Panc1 (cell line): ENCODE results near the gene WDR4. TPM values are rescaled to one million over a fixed set of nuclear protein-coding genes. Genes with fewer than 3 reads are reported as not detected.

Experiments used
- ATAC-seq: fragments of 200-7000 bp; cut with Tn5 transposase; 2 replicates; pipeline ENCODE4 v1.9.1; 2020; ENCODE audit warnings: mild to moderate bottlenecking, moderate library complexity
- BruUV-seq: library from RNA; stranded (reverse); fragments of 400-500 nt; replicated peaks from 2 replicates; lab custom pipeline; 2021; lab: Mats Ljungman, UMichigan
- CTCF ChIA-PET: fragments of 300-600 bp; sonication (Branson Sonifier 250); formaldehyde crosslinking; loops from one replicate; lab custom pipeline; 2022; ENCODE audit warnings: antibody characterized with exemption; lab: Charles Lee
- POLR2A ChIA-PET: fragments of 300-600 bp; sonication (Branson Sonifier 250); formaldehyde crosslinking; loops from one replicate; lab custom pipeline; 2022; ENCODE audit warnings: antibody characterized with exemption; lab: Charles Lee
- DNase-seq: peaks from one replicate; pipeline ENCODE4 v3.0.0-alpha.2; 2010; ENCODE audit warnings: low read depth, low spot score
- H3K27ac ChIP-seq: 2 replicates; pipeline ENCODE4 v1.5.1; 2011; ENCODE audit warnings: mild to moderate bottlenecking, low read length, inconsistent platforms
- H3K27me3 ChIP-seq: fragments of 200-500 bp; sonication (Bioruptor generic); 2 replicates; pipeline ENCODE4 v1.6.0; 2014; ENCODE audit warnings: low read length, inconsistent platforms; ENCODE audit not compliant: control insufficient read depth, insufficient read depth
- H3K36me3 ChIP-seq: fragments of 200-500 bp; sonication (Bioruptor generic); 2 replicates; pipeline ENCODE4 v1.5.1; 2014; ENCODE audit warnings: inconsistent platforms, mild to moderate bottlenecking, low read length, moderate library complexity; ENCODE audit not compliant: control insufficient read depth, insufficient read depth
- H3K4me1 ChIP-seq: 2 replicates; pipeline ENCODE4 v1.5.1; 2011; ENCODE audit warnings: inconsistent platforms, mild to moderate bottlenecking, low read length, moderate library complexity; ENCODE audit not compliant: control insufficient read depth, insufficient read depth
- H3K4me3 ChIP-seq, 2 experiments: 2 replicates each; pipeline ENCODE4 v1.5.1; 2011 to 2012; ENCODE audit warnings: low read depth in 2 of 2, low read length in 2 of 2, mild to moderate bottlenecking in 2 of 2, inconsistent platforms in 1 of 2, moderate library complexity in 1 of 2
- H3K9me3 ChIP-seq: fragments of 200-500 bp; sonication (Bioruptor generic); 2 replicates; pipeline ENCODE4 v1.5.1; 2014; ENCODE audit warnings: low read depth, mild to moderate bottlenecking, inconsistent platforms, low read length, moderate library complexity; ENCODE audit not compliant: control insufficient read depth, insufficient read depth
- CTCF ChIP-seq: fragments of 450-650 bp; IDR thresholded peaks from 2 replicates; pipeline ENCODE4 v1.5.1; 2017; ENCODE audit warnings: mild to moderate bottlenecking
- POLR2AphosphoS5 ChIP-seq: IDR thresholded peaks from 2 replicates; pipeline ENCODE4 v1.6.1; 2012; ENCODE audit warnings: mild to moderate bottlenecking, low read depth, low read length, moderate library complexity
- REST ChIP-seq, 2 experiments: IDR thresholded peaks; 2 replicates each; pipeline ENCODE4 v1.6.1; 2011 to 2012; ENCODE audit warnings: low read depth in 2 of 2, control low read depth in 1 of 2, low read length in 1 of 2, mild to moderate bottlenecking in 1 of 2, moderate library complexity in 1 of 2; ENCODE audit not compliant: insufficient read depth in 1 of 2
- SIN3A ChIP-seq: IDR thresholded peaks from 2 replicates; pipeline ENCODE4 v1.6.1; 2012; ENCODE audit warnings: low read depth, mild to moderate bottlenecking, low read length, moderate library complexity, borderline replicate concordance; ENCODE audit not compliant: insufficient read depth
- TCF7L2 ChIP-seq: IDR thresholded peaks from 2 replicates; pipeline ENCODE4 v1.6.1; 2011; ENCODE audit warnings: mild to moderate bottlenecking, low read depth, low read length, inconsistent platforms
- in situ Hi-C: cut with HindIII; loops from 2 replicates; pipeline ENCODE4 v1.10.0; 2016; ENCODE audit warnings: low sequenced_read_pairs, low pct_unique_long_range_greater_than_20kb
- intact Hi-C: fragments of 100-400 bp; cut with micrococcal nuclease; formaldehyde crosslinking; loops from one replicate; pipeline ENCODE4 v1.10.0; 2022; ENCODE audit not compliant: unreplicated experiment
- total RNA-seq: library from RNA; stranded (reverse); gene quantifications from one replicate; pipeline ENCODE4 v1.2.1, GENCODE V29; 2021; ENCODE audit not compliant: unreplicated experiment

Gene WDR4
- total RNA-seq, 1 experiment from 2014 or later: 36.7 TPM

DNA sequence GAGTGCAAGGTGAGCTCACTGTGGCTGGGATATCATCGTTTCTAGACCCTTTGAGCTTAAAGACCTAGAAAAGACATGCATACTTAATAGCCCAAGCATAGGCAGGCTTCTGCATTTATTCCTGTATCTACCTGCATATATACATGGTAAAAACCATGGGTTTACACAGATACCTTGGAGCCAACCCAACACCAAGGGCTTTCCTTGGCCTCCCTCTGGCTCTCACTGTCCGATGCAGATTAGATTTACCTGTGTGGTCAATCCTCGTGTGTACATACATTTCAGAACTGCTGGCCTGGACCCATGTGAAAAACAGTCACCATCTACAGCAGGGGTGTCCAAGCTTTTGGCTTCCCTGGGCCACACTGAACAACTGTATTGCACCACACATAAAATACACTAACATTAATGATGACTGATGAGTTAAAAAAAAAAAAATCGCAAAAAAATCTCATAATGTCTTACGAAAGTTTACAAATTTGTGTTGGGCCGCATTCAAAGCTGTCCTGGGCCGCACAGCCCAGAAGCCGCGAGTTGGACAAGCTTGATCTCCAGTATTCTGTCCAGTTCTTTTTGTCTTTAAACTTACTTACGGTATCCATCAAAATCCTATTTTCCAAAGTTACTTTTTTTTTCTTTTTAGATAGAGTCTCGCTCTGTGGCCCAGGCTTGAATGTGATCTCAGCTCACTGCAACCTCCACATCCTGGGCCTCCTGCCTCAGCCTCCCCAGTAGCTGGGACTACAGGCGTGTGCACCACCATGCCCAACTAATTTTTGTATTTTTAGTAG, 43.5 kb downstream of the WDR4 start:
- no peaks in the 10 kb centered on the region for H3K9me3 ChIP-seq
- ChIA-PET CTCF (interaction anchor here (0.7 kb wide), 1 partner anchor 39 kb away, joined by 3 read pairs; no protein-coding TSS in a partner anchor), POLR2A (interaction anchor here (0.6 kb wide), 1 partner anchor 340 kb away, joined by 3 read pairs; the partner anchor contains the start of gene RSPH1)
- no peak overlapping the region for H3K27ac ChIP-seq
- BruUV-seq: TSS peak; percentile 22
- H3K36me3 ChIP-seq: no peaks in the 10 kb centered on the region
- H3K4me3 ChIP-seq: no peak overlapping the region
- no peak for DNase-seq
- intact Hi-C loops: no loop called here
- H3K4me1 ChIP-seq: no peaks in the 10 kb centered on the region
- ATAC-seq: no peak
- TF ChIP-seq REST (IDR thresholded peaks at IDR 0.05; ENCODE audit: insufficient read depth in 1 of 2, low read depth in 2 of 2, low read length in 1 of 2): no peak
- TF ChIP-seq POLR2AphosphoS5: no peak; the same call in 1 of the 2 replicates
- TF ChIP-seq TCF7L2: no peak
- no peak for TF ChIP-seq CTCF
- TF ChIP-seq SIN3A: no peak
- in situ Hi-C loops: no loop called here
- H3K27me3 ChIP-seq: no peaks in the 10 kb centered on the region

DNA sequence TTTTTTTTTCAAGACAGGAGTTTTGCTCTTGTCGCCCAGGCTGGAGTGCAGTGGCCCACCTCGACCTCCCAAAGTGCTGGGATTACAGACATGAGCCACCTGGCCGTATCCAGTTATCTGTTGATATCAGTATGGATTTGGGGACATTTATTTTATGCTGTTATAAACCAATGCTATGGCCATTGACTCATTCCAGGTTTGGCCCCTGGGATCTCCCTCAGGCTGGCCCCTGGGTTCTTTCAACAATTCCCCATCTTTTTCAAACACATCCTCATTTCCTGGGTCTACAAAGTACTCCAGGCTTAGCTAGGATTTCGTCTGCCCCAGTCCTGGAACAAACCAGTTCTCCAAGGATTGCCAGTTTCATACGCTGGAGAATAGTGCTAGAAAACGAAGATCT, 44.1 kb downstream of the WDR4 start:
- POLR2A ChIA-PET: no interaction called here
- no peaks in the 10 kb centered on the region for H3K27me3 ChIP-seq
- intact Hi-C loops: no loop called here
- no peak for ATAC-seq
- TF ChIP-seq CTCF (no peak), SIN3A (no peak), POLR2AphosphoS5 (no peak), REST (IDR thresholded peaks at IDR 0.05; ENCODE audit: insufficient read depth in 1 of 2, low read depth in 2 of 2, low read length in 1 of 2) (no peak), TCF7L2 (no peak)
- CTCF ChIA-PET: no interaction called here
- H3K36me3 ChIP-seq: no peaks in the 10 kb centered on the region
- no peaks in the 10 kb centered on the region for H3K4me1 ChIP-seq
- in situ Hi-C loops: no loop called here
- H3K4me3 ChIP-seq: no peak overlapping the region
- no peak for DNase-seq
- H3K9me3 ChIP-seq: no peaks in the 10 kb centered on the region
- no TSS peak for BruUV-seq
- H3K27ac ChIP-seq: no peak overlapping the region
